NCI-H2081 (cell line): ENCODE measurements around the gene YTHDC2.
"Not testable (repeated sequence)": the region's sequence is repeated elsewhere in the genome, so short reads cannot be mapped to it uniquely, and the experiment has no call there.

Experiments
- DNase-seq, 2 experiments: peaks; one replicate each; lab custom pipeline; 2025; lab: John Stamatoyannopoulos, UW

YTHDC2 gene

GRCh38 chr5:113520429-113520828, 6.9 kb downstream of the YTHDC2 start:
- DNase-seq: no peak

DNA sequence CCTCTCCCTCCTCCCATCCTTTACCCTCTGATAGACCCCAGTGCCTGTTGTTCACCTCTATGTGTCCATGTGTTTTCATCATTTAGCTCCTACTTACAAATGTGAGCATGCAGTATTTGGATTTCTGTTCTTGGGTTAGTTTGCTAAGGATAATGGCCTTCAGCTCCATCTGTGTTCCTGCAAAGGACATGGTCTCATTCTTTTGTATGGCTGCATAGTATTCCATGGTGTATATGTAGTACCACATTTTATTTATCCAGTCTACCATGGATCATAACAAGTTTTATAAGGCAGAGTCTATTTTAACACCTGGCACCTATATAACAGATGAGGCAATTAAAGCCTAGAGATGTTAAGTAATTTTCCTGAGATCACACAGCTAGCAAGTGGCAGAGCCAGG, 7.4 kb downstream of the YTHDC2 start:
- DNase-seq: no peak

DNA sequence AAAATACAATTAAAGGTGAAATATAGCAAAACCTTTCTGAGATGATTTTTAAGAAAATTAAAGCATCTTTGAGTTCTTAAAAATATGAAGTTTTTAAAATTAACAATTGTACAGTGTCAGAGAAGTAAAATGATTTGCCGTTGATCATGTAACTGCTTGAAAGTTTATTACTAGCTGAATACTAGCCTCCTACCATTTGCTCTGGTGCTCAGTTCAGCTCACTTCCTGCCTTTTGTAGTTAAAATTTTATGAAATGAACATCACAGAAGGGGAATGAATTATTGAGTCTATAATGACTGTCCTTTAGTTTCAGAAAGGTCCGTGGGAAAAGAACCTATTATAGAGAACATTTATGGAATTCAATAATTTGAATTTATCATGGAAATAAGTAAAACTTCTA, 9.7 kb downstream of the YTHDC2 start:
- DNase-seq: no peak

DNA sequence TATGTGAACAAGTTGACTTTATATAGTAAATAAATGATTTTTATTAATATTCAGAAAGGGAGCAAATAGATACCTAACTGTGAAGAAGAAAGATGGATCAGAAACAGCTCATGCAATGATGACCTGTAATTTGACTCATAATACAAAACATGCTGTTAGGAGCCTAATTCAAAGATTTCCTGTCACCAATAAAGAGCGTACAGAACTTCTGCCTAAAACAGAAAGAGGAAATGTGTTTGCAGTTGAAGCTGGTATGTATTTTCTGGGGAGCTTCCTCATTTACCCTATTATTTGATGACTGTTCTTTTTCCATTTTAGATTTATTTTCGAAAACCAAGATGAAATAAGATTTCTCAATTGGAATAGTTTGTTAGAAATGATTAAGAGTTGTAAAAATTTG, 11.4 kb downstream of the YTHDC2 start:
- no peak for DNase-seq

GRCh38 chr5:113526421-113526820, 12.9 kb downstream of the YTHDC2 start:
- no peak for DNase-seq

GRCh38 chr5:113527746-113528145, 14.3 kb downstream of the YTHDC2 start:
- DNase-seq: no peak

DNA sequence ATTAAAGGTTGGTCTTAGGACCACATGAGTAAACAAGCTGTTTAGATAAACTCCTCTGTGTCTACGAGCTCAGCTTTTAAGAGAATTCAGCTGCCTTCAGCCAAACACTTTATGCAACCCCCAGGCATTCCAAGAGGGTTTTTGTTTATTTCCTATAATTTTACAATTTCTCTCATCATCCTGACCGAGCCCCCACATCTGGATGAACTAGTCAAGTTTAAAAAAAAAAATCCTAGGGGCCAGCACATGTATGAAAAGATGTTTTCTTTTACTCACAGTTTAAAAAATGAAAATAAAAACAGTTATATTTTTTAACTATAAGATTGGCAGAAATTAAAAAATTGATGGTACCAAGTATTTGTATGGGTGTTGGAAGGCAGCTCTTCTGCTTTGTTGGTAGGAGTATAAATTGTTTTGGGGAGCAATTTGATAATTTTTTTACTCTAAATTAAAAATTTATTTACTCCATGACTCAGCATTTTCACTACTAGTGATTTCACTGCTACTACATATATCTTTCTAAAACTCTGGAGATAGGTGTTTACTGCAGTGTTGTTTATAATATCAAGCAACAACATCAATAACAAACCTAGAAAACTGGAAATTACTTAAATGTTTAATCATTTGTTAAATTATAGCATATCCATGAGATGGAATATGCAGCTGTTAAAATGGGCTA, 18.1 kb downstream of the YTHDC2 start:
- no peak for DNase-seq

DNA sequence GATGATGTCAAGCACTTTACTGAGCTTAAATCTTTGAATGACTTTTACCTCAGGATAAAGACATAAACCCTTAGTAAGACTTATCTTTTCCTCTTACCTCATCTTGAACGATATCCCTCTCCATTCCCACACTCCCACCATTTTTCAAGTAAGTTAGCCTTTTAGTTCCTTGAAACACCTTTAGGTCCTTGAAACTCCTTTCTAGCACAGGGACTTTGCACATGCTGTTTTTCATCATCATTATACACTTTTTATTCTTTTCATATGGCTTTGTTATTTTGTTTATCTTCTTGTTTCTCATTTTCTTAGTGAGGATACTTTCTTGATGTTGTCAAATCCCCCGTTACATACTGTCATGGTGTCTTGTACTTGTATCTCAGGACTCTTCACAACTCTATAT, 24.8 kb downstream of the YTHDC2 start:
- DNase-seq: no peak

DNA sequence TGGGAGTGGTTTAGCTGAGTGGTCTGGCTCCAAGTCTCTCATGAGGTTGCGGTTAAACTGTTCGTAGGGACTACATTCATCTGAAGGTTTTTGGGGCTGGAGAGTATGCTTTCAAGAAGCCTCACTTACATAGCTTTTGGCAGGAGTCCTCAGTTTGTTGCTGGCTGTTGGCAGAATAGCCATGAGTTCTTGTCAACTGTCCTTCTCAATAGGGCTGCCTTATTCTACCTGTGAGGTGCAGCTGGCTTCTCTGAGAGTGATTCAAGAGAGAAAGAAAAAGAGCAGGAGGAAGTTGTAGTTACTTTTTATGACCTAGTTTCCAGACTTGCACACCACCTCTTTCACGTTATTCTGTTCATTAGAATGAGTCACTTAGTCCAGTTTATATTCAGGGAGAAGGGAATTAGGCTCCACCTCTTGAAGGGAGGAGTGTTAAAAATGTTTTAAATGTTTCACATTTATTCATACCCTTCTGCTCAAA, 33.2 kb downstream of the YTHDC2 start:
- no peak for DNase-seq

GRCh38 chr5:113548396-113548795, 34.9 kb downstream of the YTHDC2 start:
- DNase-seq: no peak

GRCh38 chr5:113552137-113552536, 38.6 kb downstream of the YTHDC2 start:
- no peak for DNase-seq

DNA sequence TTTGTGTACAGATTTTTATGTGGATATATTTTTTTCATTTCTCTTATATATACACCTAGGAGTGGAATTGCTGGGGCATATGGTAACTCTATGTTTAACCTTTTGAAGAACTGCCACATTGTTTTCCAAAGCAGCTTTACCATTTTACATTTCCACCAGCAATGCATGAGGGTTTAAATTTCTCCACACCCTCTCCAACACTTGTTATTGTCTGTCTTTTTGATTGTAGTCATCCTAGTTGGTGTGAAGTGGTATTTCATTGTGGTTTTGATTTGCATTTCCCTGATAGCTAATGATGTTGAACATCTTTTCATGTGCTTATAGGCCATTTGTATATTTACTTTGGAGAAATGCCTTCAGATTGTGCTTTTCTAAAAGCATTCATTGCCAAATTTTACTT, 39.1 kb downstream of the YTHDC2 start:
- DNase-seq: no peak

DNA sequence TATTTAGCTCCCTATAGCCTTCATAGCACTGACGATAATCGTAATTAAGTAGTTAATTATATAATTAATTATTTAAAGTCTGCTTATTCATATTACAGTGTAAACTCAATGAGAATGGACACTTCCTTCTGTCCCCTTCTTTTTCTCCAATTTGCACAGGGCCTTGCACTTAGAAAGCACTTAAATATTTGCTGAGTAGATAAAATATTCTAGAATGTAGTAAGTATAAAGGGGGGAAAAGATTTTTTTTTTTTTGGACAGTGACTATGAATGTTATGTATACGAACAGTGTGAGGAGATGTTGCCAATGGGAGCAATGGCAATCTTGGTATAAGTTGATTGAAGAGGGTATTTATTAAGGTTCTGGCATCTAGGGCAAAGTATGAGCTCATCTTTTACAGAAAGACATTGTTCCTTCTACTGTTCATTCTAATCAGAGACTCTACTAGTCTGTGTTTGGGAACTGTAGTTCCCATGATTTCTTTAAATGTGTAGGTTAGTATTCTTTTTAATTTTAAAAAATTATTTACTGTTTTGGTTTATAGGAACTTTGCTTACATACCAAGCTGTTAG, 49.4 kb downstream of the YTHDC2 start:
- DNase-seq: no peak

- DNase-seq: no peak
Measured at GRCh38 chr5:113569396-113569795, 55.9 kb downstream of the YTHDC2 start.

- DNase-seq: no peak
Measured at GRCh38 chr5:113572716-113573115, 59.2 kb downstream of the YTHDC2 start.

DNA sequence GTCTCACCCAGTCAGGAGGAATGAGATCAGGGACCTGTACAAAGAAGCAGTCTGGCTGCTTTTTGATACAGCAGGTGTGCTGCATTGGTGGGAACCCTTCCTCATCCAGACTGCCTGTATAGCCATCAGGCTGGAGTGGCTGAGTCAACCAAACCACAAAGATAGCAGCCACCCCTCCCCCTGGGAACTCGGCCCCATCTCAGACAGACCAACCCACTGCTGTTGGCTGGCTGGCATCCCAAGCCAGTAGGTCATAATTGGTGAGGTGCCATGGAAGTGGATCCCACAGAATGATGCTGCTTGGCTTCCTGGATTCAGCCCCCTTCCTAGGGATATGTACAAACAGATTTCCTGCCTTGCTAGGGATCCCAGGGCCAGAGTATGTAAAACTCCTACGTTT, 60.9 kb downstream of the YTHDC2 start:
- DNase-seq: no peak

DNA sequence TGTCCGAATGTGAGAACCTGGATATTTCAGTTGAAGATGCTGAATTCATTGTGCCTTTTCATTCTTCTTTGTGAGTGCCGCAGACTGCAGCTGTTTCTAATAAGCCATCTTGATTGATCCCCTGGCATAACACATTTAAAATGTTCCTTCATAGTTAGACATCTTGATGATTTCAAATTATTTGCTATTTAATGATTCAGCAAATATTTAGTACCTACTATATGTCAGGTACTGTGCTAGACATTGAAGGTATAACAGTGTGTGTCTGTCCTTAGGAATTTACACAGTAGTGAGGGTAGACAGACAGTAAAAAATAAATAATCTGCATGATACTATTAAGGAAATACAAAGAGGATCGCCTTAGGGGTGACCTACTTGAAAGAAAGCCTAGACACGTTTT, 61.6 kb downstream of the YTHDC2 start:
- no peak for DNase-seq

DNA sequence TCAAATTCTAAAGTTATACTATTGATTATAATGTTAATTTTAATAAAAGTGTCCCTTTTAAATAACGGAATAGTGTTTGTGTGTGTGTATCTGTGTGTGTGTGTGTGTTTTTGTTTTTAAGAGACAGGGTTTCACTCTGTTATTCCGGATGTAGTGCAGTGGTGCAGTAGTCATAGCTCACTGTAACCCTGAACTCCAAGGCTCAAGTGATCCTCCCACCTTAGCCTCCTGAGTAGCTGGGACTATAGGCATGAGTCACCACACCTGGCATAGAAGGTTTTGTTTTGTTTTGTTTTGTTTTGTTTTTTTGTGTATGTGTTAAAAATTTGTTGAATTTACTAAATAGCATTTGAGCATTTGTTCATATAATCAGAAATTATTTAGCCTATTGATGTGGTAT, 64.6 kb downstream of the YTHDC2 start:
- no peak for DNase-seq

- no peak for DNase-seq
Measured at GRCh38 chr5:113581388-113581787, 67.9 kb downstream of the YTHDC2 start.

GRCh38 chr5:113598150-113598549, 84.7 kb downstream of the YTHDC2 start:
- DNase-seq: no peak

DNA sequence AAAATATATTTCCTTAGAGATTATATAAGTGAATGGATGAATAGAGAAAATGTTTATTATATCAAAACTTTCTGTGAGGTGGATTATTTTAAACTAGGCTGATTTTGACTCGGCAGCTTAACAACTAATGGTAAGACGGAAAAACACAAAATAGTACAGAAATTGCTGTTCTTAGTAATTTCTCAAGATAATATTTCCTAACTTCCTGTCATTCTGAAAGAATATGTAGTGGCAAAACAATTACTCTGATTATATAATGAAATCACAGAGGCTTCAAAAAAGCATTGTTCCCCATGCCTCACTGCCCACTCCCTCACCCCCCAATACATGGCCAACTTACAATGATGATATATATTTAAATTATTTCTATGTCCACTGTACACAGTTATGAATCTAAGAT, 85.4 kb downstream of the YTHDC2 start:
- no peak for DNase-seq

DNA sequence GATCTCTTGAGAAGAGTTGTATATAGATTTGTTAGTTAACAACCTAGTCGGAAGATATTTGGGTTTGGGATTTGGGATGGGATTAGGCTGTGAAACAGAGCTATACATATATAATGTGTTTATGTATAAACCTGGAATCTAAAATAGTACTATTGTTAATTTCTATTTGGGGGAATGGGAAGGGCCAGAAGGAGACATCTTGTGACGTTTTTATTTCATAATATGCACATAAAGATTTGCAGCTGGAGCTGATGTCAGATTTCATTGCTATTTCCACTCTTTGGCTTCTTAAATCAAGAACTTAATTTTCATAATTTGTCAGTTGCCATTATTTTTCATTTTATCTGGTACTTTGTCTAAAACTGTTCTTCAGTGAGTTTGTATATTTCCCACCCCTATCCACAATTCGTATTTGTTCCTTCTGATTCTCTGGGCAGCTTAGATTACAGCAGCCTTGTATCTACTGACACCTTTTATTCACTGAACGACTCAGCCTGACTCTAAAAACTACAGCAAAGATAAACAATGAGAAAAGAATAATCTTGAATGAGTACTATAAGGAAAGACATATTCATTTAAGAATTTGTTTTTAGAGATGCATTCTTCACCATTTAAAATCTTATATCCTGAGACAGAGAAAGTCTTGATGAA, 86.9 kb downstream of the YTHDC2 start:
- no peak for DNase-seq

DNA sequence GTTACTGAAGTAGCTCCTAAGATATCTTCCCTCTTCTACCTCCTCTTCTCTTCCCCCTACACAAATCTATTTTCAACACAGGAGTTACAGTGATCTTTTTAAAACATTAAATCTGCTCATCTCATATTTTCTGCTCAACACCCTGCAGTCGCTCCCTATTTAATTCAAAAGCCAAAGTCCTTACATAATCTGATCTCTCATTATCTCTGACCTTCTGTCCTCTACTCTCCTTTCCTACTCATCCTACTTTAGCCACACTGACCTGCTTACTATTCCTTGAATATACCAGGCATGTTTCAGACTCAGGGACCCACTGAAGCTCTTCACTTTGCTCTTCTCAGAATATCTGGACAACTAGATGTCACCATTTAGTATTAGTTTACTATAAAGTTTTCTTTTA, 87.9 kb downstream of the YTHDC2 start:
- DNase-seq: no peak

DNA sequence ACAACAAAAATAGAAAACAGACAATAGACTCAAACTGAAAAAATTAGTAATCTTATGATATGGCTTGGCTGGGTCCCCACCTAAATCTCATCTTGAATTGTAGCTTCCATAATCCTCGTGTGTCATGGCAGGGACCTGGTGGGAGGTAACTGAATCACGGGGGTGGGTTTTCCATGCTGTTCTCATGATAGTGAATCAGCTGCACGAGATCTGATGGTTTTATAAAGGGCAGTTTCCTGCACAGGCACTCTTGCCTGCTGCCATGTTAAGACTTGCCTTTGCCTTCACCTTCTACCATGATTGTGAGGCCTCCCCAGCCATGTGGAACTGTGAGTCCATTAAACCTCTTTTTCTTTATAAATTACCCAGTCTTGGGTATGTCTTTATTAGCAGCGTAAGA, 89.8 kb downstream of the YTHDC2 start:
- DNase-seq: not testable (repeated sequence)
